Globus pallidus (tissue), 1 donor: ENCODE data around the gene SLC9C1.

Experiments used
- DNase-seq: peaks from one replicate; pipeline ENCODE4 v3.0.0-alpha.2; 2015; ENCODE audit warnings: low spot score

Gene SLC9C1

DNA sequence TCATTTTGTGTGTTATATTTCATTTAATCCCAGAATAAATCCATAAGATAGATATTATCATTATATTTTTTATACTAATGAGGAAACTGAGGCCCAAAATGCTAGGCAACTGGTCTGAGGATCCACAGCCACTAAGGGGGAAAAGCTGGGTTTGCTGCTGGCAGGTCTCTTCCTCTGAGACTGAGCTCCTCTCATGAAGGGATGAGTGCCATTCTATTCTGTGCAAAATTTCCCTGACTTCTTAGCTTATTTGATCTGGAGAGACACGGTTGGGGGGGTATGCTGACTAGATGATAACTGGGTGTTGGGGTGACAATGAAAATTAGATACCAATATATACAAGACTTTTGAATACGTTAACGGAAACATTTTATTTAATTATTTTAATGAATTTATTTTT lies 162.9 kb downstream of the SLC9C1 start:
- DNase-seq: no peak

DNA sequence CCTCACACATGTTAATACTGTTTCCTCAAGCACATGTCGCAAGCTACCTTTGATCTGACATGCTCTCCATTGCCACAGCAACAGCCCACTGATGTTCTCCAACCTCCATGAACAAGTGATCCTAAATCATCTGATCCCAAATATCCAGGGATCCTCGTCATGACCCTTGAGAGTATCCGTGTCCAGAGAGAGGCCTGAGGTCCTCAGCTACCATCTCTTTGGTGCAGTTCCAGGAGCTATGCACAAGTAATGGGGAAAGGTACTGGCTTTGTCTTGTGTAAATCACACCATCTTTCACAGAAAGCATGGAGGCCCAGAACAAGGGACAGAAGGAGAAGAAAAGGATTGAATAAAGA lies 163.4 kb downstream of the SLC9C1 start:
- no peak for DNase-seq

DNA sequence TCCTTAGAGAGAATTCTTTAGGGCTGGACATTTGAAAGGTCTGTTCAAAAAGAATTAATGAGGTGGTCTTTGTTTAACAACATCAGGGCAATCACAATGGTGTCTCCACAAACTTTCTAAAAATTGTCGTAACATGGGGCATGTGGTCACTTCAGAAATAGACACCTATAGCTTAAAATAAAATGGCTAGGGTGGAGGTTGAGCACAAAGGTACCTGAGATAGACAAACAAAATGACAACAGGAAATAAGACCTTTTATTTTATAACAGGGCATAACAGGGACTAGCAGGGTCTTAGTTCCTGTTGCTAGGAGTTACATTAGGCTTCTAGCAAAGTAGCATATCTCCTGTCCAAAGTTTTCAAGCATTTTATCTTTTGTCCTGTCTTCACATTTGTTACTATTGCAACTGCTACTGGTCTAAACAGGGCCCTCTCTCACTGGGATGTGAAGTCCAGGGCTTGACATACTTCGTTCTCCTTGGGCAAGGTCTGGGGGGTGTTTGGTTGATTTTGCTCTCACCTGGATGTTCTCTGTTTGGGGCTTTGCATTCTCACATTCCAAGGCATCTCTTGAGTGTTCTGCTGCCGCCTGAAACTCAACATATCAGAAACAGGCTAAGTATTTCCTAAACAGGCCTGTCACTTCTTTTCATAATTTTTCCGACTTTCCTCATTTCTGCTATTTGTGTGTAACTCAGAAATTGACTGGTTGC lies 163.9 kb downstream of the SLC9C1 start:
- no peak for DNase-seq

DNA sequence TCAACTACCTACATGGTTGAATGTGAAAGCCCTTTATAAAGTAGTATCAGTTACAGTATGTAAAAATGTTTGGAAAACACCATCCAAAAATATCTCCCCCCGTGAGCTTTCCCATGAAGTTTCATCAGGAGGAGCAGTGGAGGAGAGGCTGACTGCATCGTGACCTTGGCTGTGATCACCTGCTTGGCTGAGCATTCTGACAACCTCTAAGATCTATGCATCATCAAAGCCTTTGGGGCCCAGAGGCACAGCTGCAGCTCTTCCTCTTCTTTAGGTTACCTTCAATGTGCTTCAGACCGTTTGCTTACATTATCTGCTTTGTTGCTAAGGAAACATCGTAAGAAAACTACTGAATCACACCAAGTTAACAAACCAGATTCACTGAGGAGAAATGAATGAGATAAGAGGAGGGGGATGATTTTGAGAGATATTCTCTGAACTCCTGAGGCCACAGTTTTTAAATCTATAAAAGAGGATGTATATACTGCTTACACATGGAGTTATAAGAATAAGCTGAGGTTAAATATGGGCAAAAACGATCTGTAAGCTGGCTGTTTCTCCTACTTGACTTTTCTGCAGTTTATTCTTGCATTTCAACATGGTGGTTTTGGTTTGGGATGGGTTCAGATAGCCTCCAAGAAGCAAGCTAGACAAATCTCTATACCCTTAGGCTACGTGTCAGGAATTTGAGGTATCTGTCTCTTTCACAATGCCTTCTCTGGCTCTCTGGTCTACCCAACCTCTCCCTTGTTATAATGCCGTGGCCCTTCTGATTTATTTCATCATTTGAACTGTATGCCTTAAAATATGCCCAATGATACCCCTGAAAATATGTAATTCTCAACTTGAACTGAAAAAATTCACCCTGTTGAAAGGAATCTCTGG lies 164.9 kb downstream of the SLC9C1 start:
- DNase-seq: no peak

DNA sequence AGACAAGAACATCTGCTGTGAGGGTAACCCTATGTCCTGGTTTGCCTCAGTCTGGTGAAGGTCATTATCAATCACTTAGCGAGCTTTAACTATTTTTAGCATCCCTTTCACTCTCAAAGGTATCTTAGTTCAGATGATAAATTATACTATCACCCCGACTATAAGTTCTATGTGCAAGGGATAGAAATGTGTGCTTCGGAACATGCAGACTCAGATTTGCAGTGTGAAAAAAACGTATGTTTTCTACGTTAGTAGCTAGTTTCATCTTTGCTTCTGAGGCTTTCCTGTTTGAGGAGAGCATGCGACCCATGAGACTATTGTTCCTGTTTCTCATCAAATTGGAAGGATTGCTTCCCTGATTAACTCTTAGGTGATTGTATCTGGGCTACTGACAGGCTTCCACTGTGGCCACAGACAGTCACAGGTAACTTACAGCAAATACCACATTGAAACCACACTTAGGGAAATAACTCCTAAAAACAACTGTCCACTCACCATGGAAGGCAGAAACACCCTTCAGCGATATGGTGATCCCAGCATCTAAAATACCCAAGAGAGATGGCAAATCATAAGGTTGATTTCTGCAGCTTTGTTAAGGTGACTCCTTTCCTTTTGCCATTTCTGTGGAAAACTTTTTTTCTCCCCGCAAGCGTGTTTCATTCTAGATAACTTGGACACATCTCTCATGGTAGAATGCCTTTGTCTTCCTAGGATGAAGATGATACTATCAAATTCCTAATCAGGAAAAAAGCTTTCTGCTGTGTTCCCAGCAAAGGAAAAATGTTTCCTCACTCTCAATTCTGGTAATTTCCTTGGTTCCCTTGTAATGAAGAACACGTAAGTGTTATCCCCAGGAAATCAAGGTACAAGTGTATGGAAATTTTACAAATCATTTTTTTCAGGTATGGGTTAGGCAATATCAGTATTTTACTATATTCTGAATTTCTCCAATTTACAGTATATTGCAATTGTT lies 166.2 kb downstream of the SLC9C1 start:
- no peak for DNase-seq

DNA sequence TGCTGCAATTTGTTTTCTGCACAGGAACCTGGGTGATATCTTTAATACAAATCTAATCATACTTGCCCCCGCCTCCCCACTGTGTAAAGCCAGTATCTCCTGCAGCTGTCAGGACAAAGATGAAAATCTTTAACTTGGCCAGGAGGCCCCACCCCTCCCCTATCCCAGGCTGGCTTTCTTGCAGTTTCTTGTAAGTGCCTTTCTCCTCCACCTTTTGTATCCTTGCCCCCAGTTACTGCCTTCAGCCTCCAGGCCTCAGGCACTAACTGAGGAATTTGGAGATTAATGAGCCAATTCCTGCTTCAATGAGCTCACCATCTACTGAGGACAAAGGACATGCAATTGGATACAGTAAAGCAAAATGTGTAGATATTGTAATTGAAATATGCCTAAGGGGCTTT lies 167.5 kb downstream of the SLC9C1 start:
- DNase-seq: no peak

DNA sequence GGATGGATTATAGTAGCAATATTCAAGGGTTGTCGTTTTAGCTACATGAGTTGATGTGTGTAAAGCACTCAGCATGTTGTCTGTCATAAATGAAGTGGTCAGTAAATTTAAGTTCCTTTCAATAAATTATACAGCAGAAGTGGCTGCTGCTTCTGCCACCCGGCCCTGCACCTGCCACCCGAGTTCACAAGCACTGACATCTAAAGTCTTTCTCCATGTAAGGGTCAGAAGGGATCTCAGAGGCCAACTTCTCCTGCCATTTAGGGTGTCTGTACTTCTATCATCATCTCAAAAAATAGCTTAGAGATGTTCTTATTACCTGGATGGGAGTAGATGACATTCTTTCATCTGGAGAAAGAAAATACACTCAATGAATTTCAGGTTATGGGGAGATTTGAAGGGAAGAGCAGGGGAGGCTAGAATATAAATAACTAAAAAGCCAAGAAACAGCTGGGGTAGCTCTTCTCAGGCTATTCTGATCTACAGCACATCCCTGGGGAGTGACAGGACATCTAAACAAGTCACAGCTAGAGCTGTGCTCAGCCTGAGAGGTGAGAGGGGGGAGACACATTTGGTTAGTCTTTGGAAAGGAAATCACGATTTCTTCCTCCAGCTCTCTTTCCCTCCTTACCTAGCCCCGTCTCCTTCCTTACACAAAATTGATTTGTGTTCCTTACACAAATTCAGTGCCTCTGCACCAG lies 169.0 kb downstream of the SLC9C1 start:
- no peak for DNase-seq

DNA sequence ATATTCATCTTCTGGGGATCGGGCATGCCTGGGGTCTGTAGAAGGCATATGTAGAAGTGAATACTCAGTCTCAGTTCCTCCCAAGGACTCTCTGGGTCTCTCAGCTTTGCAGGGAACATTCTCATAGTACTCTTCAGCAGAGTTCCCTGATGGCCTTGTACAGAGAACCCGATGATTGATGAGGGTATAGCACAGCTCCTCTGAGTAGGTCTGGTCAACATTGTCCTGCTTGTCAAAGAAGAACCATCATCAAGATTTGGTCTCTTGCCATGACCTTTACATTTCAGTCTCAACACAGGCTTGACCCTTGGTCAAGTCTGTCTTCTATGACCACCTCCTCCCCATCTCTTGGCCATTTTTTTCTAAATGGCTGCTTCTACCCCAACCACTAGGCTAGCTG lies 170.5 kb downstream of the SLC9C1 start:
- no peak for DNase-seq

DNA sequence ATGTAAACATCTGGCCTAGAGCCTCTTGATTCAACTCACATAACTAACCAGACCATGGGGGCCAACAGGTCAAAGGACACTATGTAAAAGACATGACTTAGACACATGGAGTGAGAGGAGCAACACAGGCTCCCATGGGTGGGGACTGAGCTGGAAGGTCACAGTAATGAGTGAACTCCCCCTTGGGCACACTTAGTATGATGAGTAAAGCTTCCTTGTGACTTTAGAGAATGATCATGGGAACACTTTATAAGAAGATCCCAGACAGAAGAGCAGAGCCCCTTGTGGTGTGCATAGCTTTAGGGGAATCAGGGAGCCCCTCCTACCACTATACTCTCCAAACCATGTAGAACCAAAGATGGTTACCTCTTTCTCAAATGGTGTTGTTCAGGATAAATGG lies 171.1 kb downstream of the SLC9C1 start:
- DNase-seq: no peak

DNA sequence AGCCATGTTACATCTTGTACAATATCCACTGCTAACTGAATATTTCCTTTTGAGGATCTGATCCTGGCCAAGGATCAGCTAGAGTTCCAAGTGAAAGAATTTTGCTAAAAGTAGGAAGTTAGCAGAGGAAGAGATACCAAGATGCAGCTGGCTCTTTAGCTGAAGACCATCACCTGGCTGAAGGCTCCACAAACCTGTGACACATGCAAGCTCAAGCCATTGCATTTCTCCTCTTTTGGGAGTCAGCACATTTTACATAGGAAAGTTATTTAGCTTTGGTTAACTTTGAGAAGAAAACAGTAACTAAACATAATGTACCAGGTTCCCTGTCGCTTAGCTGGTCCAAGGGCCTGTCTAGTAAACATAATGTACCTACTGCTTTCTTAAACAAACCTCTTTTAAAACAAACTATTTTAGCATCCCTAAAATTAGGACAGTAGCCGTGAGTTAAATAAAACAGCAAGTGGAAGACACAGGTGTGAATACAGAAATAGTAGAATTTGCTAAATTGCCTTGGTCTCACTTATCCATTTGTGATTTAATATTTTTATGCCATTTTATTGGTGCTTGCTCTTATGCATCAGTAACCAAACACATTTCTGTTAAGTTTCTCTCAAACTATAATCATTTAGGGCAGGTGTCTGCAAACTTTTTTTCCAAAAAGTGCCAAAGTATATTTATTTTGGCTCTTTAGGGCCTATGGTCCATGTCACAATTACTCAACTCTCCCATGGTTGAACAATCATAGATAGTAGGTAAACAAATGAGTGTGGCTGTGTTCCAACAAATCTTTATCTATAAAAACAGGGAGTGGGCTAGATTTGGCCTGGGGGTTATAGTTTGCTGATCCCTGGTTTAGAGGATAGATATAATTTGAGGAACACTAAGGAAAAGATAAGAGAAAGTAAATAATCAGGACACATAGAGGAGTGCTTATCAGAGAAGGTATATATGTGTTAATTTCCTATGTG lies 172.2 kb downstream of the SLC9C1 start:
- DNase-seq: no peak

DNA sequence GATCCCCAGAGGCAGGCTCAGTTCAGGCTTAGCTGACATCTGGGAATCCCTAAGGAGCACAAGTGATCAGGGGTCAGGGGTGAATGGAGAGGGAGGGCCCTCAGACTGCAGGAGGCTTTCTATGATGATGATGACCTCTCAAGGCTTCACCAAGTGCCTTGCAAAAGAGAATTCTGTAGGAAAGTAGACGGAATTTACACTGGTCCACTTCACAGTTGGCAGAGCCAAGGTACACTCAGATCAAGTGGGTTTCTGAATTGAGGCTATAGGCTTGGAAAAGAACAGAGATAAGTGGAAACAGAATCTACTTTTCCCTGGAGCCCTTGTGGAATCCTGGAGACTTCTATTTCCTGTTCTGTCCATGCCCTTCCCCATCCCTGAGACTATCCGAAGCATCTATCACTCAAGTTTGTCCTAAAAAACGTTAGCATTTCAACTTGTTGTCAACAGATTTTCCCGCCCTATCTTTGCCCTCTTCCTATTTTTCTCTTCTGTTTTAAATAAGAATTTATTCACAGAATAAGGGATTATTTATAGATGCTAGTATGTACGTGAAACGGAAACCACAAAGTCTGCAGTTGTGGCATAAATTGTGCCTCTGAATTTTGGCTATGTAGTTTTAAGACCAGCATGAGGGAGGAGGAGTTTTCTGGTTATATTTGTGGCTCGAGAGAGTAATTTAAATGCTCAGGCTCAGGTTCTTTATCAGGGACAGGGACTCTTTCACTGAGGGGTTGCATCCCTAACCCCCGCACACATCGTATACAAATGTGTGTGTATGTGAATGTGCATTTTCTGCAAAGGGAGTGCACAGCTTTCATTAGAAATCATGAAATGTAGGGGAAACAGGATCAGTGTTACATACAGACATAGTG lies 173.8 kb downstream of the SLC9C1 start:
- DNase-seq: no peak

DNA sequence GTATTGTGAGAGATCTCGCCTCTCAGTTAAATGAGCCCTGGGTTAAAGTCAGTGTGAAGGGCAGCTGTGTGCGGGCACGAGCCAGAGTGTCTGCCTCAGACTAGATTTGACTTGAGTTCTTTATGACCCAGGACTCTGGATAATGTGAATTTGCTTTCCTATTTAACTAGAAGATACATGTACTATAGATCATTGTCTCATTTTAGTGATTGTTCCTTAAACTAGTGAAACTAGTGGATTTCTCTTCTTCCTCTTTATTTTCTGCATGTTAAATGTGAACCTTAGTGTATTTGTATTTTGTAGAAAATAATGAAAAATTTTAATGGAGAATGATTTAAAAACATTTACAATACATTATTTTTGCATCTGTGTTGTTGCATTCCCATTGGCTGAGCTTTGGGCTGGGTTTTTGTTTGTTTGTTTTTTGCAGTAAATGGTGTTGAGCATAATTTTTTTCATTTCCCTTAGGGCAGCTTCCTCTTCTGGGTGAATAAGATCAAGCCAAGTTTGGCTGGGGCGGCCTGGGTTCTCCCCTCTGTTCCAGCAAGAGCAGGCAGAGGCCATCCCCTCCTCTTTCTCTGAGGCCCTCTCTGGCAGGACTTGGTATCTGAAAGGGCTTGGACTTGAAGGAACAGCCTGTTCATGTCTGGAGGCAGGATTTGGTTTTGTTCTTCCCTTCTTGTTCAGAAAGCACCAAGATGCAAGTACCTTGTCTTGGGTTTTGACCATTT lies 176.0 kb downstream of the SLC9C1 start:
- peak; percentile 55 for DNase-seq

DNA sequence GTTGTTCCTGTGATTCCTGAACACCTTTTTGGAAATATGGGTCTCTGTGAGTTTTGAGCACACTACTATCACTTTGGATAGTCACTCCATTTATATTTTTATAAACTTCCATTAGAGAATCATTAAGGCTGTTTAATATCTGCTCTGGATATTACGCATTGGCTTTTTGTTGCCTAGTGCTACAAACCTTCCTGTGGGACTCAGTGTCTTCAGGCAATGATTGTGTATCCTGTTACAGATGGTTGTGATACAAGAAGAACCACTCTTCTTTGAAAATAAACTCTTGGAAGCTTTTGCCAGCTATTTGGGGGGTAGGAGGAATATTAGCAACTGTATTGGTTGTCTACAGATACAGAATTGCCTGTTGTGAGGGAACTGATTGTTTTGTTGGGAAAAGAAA lies 176.6 kb downstream of the SLC9C1 start:
- no peak for DNase-seq

DNA sequence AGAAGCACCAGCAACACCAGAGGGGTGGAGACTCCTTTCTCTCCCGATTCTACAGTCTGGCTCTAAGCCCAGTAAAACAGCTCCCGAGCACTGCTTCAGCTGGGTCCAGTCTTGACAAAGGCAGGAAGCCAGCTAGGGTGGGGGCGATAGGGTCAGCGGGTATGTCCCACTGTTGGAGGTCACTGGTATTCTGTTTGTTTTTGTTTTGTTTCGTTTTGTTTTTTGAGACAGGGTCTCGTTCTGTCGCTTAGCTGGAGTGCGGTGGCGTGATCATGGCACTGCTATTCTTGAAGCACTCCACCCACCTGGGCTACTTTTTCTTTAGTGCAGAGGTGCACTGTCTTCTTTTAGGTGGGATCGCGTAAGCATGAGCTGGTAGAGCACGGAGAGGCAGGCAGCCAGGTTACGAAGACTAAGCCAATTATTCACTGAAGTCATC lies 177.2 kb downstream of the SLC9C1 start:
- DNase-seq: no peak

DNA sequence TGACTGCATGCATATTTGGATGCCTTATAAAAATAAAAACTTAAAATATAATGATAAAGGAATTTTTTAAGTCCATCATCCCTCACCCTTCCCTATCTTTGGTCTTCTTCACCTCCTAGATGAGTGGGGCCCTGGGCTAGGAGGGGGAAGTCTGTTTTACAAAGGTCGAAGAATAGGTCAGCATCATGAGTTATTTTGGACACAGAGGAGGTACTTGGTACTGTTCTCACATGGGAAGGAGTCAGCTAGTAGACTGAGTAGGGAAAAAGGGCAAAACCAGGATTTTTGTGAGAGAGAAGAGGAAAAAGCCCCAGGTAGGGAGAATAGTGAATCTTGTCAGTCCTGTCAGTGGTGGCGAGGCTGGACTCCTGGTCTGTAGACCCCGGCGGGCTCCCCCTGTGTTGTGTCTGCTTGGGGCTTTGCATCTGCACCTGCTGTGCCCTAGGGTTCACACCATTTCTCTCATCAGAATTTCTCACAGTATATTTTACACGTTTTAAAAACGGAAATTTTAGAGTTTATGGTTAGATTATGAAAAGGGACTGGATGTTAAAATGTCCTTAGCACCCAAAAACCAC lies 178.1 kb downstream of the SLC9C1 start:
- no peak for DNase-seq

DNA sequence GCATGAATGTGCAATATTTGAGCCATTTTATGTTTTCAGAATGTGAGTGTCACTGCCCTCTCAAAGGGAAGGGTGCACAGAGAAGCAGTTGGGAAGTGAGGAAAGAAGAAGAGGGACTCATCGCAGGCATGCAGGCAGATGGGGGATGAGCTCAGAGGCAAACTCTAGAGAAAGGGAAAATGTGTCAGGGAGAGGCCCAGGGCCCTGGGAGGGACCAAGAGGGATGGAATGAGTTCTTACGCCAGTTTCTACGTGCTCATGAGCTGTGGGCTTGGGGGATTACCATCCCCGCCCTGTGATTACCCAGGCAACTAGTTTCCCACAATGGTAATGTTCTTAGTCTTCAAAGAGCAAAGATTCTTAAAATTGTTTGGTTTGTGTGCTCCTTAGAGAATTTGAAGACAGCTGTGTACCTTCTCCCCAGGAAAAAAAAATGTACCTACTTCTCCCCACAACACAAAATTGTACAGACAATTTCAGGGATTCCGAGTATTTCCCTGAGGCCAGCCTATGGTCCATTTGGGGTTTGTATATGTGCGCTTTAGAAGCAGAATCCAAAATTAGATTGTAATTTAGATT lies 178.8 kb downstream of the SLC9C1 start:
- DNase-seq: no peak

DNA sequence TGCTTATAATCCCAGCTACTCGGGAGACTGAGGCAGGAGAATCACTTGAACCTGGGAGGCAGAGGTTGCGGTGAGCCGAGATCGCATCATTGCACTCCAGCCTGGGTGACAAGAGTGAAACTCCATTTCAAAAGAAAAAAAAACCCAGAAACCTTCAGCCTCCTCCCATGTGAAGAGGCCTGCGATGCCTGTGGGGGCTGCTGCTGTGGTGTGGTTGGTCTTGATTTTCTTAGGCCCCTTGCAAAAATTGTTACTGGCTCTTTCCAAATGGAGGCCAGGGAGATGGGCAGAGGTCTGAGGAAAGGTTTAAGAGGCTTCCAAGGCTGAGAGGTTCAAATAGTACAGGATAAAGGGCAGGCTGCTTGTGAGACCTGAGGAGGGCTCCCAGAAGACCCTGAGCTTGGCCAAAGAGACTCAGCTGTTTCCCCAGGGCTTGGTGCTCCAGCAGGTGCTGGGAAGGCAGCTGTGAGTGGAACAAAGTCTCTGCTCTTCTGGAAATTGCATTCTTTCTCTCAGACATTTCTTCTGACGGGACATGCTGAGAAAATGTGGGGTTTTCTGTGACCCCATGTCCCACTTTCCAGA lies 179.3 kb downstream of the SLC9C1 start:
- no peak for DNase-seq
